T1000 (cell line): ENCODE data around the gene SERPINH1.

Experiments used
- DNase-seq: peaks from one replicate; lab custom pipeline; 2025; ENCODE audit warnings: mixed read lengths; lab: John Stamatoyannopoulos, UW

The SERPINH1 gene

DNA sequence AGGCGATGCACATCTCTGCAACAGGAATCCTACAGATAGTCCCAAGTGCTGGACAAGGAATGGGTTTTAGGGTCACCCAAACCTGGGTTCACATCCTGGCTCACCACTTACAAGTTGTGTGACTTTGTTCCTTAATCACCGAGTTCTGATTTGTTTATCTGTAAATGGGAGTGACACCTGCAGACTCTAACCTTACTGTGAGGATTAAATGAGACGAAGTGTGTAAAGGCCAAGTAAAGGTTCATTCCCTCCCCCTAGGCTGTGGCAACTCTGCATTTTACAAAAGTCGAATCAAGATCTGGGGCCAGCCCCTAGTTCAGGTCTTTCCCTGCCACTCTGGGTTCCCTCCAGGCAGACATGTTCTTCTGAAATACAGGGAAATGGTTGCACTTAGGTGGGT lies 34.9 kb downstream of the SERPINH1 start:
- no peak for DNase-seq

DNA sequence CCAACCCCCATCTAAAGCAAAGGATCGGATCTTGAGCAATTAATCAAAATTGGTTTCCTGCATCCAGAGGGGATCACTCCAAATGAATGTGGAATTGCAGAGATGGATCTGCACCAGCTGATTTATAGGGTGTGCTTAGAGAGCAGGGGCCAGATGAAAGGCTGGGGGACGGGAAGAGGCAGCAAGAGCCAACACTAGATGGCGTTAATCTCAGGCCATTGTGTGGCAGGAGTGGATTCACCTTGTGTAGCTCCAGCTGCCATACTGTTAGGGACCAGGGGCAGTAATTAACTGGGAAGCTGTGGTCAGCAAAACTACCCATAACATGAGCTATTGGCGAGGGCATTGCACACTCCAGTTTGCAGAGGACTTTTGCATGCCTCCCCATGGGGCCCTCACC lies 35.6 kb downstream of the SERPINH1 start:
- DNase-seq = no peak

DNA sequence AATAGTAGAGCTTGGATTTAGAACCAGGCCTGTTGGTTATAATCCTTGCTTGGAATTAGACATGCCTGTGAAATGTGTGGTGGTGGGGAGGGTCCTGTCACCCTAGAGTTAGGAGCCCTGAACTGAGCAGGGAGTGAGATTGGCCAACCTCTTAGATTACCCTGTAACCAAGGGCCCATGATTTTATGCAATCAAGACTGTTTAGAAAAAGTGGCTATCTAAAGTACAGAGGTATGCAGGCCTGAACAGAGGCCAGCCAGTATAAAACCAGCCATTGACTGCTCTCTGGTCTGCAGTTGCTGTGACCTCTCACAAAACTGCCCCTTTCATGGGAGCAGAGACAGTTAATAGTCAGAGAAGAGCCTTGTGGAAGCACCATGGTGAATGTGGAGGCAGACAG lies 36.2 kb downstream of the SERPINH1 start:
- DNase-seq = no peak

DNA sequence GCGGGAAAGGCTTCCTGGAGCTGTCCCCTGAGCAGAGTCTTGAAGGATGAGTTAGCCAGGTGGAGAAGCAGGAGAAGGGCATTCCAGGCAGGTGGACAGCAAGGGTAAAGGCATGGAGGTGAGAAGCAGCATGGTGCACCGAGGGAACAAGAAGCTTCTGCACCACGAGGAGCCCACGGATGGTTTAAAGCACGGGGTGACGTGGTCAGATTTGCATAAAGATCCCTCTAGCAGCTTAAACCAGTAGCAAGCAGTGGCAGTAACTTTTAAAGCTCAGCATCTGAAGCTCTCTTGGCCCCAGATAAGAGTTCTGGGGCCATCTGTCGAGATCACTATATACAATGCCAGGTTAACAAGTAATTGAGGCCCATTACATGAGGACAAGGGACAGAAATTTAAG lies 36.8 kb downstream of the SERPINH1 start:
- DNase-seq = no peak

DNA sequence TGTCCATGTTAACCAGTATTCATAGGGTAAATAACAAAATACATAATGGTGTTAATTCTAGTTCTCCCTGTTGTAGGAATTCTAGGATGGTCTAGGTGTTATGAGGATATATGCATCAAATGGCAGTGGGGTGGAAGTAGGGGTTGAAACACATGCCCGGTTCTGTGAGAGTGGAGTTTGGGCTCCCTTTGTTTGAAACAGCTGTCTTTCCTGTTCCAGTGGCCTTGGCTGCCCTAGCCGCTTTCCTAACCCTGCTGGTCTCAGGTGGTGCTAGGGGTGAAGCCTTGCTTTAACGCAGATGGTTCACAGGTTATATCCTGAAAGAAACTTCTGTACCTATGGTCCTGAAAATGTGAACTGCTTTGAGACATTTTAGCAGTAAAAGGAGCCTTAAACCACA lies 38.3 kb downstream of the SERPINH1 start:
- DNase-seq = no peak

DNA sequence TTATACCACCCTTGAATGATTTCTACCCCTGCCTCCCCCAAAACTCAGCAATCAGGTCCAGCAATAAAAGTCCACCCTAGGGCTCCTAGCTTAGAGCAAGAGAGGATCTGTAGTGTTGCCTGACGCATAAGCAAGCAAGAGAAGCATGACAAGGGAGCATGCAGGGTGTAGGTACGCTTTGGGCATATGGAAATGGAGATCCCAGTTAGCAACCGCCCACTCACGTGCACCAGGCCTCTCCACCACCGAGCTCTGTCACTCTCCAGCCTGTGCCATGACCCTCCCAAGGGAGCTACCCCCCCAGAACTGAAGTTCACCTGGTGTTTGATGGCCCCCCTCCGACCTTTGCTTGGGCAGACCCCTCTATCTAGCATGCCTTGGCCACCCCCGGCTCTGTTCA lies 39.4 kb downstream of the SERPINH1 start:
- no peak for DNase-seq

DNA sequence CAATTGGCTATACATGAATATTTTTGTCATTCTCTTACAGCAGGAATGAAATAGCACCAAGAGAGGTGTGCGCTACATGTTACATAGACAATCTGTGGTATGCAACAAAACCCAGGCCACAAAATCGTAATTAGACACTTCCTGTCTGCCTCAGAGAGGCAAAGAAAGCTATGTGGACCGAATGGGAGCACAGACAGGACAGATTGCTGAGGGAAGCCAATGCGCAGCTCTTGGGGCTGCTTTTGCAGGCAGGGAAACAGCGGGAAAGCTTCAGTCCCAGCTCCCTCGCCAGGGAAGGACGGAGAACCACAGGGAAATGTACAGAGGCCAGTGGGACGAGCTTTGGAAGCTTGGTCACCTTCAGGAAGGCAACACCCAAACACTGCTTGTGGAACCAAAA lies 40.9 kb downstream of the SERPINH1 start:
- no peak for DNase-seq

DNA sequence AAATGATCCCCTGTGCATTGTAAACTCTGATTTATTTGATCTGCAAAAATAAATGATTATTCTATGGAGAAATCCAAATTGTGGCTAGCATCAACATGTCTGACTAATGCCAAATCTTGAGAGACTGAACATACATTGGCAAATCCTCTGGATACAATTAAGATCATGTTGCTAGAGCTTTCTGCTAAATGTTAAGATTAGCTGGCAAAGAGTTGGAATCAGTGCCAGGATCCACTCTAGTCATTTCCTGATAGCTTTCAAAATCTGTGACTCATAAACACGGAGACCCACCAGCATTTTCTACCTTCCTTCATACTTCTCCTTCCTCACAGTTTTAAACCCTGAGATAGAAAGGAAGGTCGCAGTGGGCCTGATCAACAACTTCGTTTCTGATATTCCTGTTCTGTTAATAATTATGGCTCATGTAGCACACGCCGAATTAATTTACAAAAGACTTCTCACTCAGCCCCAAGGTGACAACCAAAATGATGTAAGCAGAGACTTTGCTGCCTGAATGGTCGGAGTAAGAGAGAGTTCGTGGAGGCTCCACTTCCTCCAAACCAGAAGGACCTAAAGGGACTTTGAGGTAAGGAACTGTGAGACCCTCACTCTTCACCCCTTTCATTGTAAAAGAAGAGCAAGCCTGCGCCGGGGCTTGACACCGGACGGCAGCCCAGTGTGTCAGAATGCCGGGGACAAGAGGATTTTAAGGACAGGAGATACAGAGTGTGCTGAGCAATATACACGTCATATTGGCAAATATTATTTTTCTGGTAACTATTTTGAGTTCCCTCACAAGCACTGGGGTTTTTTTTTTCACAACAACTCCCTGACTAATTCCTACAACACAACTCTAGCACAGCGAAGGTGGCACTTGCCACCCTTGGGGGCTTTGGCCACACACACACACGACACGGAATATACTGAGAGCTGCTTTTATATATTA lies 42.0 kb downstream of the SERPINH1 start:
- DNase-seq = no peak

DNA sequence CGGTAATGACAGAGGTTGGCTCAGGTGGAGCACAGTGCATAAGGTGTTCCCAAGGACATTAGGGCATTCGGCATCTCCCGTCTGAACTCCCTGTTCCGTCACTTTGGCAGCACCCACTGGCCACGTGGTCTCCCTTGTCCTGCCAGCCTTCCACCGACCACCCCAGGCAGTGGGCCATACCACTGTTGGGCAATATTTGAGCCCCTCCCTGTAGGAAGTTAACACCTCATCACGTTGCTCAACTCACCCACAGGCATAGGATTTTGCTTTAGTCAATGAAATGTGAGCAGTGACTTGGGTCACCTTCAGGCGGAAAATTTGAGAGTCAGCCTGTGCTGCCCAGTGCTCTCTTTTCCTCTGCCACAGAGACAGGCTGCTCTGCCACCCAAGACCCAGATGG lies 44.0 kb downstream of the SERPINH1 start:
- no peak for DNase-seq

DNA sequence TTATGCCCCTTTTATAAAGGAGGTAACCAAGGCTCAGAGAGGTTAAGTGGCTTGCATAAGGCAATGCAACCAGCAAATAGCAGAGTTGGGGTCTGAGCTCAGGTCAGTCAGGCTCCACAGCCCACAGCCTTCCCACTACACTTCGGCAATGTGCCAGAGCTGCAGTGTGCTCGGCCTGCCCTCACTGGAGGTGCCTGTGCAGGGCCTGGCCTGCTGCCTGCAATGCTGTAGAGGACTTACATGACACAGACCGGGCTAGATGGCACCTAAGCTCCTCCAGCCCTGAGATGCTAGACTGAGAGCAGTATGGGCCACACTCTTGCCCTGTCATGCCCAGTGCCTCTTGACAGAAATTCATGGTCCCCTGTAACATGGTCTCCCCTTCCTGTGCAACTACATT lies 49.8 kb downstream of the SERPINH1 start:
- no peak for DNase-seq

DNA sequence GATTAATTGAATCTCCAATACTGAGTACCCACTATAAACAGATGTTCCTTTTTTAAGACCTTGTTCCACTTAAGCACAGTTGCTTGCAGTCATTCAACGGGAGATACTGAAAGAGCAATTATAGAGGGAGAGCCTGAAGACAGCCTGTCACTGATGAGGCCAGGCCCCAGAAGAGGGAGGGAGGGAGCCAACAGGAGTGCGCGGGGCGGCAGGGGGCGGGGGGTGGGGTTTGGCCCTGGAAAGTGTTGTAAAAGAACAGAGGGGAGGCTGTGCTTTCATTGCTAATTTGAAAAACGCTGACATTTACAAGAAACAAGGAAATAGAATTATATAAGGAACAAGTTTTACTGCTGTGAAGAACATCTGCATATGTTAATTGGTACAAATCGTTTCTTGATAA lies 53.7 kb downstream of the SERPINH1 start:
- DNase-seq = no peak

DNA sequence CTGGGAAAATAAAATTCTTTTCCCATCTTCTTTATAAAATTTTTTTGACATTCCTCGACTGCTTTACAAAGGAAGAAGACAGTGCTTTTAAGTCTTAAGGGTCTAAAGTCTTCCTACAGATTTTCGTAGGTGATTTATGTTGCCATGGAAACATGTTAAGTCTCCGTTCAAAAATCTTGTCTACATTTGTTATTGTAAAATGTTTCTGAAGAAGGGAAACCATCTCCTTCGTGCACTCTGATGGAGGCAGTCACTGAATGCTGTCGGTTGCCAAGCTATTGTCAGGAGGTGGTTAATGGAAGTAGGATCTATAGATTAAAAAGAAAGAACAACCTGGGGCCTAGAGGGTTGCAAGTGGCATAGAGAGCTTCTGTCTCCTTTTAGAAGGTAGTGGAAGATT lies 54.2 kb downstream of the SERPINH1 start:
- DNase-seq = no peak
